Spleen (tissue), 11 donors: ENCODE data around the gene PRR16. TPM values are rescaled to one million over a fixed set of nuclear protein-coding genes. Genes with fewer than 3 reads are reported as not detected.
"Not testable (repeated sequence)": the region's sequence is repeated elsewhere in the genome, so short reads cannot be mapped to it uniquely, and the experiment has no call there.

Source experiments
- DNase-seq: peaks from one replicate; pipeline ENCODE4 v3.0.0-alpha.2; 2020
- H3K27ac ChIP-seq, 8 donors: fragments of 200-600 bp; sonication (generic) in 7 of 8; 1 replicate in 4 of 8; 2 replicates in 4 of 8; pipeline versions ENCODE4 v1.5.0 to v1.8.0; 2016 to 2021; ENCODE audit warnings: inconsistent platforms in 4 of 8, mild to moderate bottlenecking in 4 of 8, moderate library complexity in 1 of 8
- H3K27me3 ChIP-seq, 7 donors: fragments of 200-600 bp; sonication (generic) in 6 of 7; replicated peaks in 1 of 7; 1 replicate in 4 of 7; 2 replicates in 3 of 7; pipeline versions ENCODE4 v1.5.0 to v1.8.0; 2016 to 2021; ENCODE audit warnings: inconsistent platforms in 3 of 7, mild to moderate bottlenecking in 1 of 7
- H3K36me3 ChIP-seq, 6 donors: fragments of 200-600 bp; sonication (generic) in 5 of 6; 1 replicate in 4 of 6; 2 replicates in 2 of 6; pipeline versions ENCODE4 v1.5.0 to v1.8.0; 2016 to 2021; ENCODE audit warnings: inconsistent platforms in 2 of 6
- H3K4me1 ChIP-seq, 6 donors: fragments of 200-600 bp; sonication (generic) in 5 of 6; 1 replicate in 3 of 6; 2 replicates in 3 of 6; pipeline versions ENCODE4 v1.5.0 to v1.8.0; 2016 to 2021; ENCODE audit warnings: inconsistent platforms in 3 of 6
- H3K4me3 ChIP-seq, 8 donors: fragments of 200-600 bp; sonication (generic) in 7 of 8; 1 replicate in 4 of 8; 2 replicates in 4 of 8; pipeline versions ENCODE4 v1.5.0 to v1.8.0; 2016 to 2021; ENCODE audit warnings: inconsistent platforms in 4 of 8, mild to moderate bottlenecking in 4 of 8, moderate library complexity in 2 of 8
- H3K9me3 ChIP-seq, 8 donors: fragments of 200-600 bp; sonication (generic) in 7 of 8; 1 replicate in 4 of 8; 2 replicates in 4 of 8; pipeline versions ENCODE4 v1.5.0 to v1.8.0; 2016 to 2021; ENCODE audit warnings: inconsistent platforms in 4 of 8
- CTCF ChIP-seq, 11 experiments: fragments of 200-600 bp in 7 of 11; fragments of 450-650 bp in 4 of 11; sonication (generic) in 4 of 11; IDR thresholded peaks in 8 of 11; conservative IDR thresholded peaks in 3 of 11; 1 replicate in 7 of 11; 2 replicates in 4 of 11; pipeline versions ENCODE4 v1.4.0 to v1.8.0; 2016 to 2021; ENCODE audit warnings: antibody characterized with exemption in 11 of 11, inconsistent platforms in 4 of 11, mild to moderate bottlenecking in 1 of 11
- POLR2A ChIP-seq, 3 donors: fragments of 450-650 bp; IDR thresholded peaks; one replicate each; pipeline ENCODE4 v1.5.1; 2017; ENCODE audit warnings: antibody characterized with exemption in 3 of 3, mild to moderate bottlenecking in 1 of 3
- POLR2AphosphoS5 ChIP-seq, 3 donors: sonication (generic); formaldehyde crosslinking; IDR thresholded peaks; one replicate each; pipeline ENCODE4 v1.5.1; 2017; ENCODE audit warnings: antibody characterized with exemption in 3 of 3
- WGBS, 5 donors: extraction: QIAGEN DNeasy Blood & Tissue Kit in 3 of 5; methylation state at CpG; one replicate each; pipeline versions ENCODE4 v1.1.5 to v1.1.7; 2013 to 2018; 5-methylcytosine and 5-hydroxymethylcytosine counted together
- intact Hi-C: fragments of 100-400 bp; cut with DNase I; formaldehyde crosslinking; loops from one replicate; pipeline ENCODE4 v1.15.0; 2023; ENCODE audit warnings: low total_unique reads
- polyA plus RNA-seq, 3 donors: library from polyadenylated mRNA; stranded (reverse); fragments of 200-250 nt; gene quantifications; one replicate each; pipeline ENCODE4 v1.2.1, GENCODE V29; 2013
- total RNA-seq, 7 donors: library from RNA; depleted of rRNA in 3 of 7; stranded (reverse); fragments of >200 nt in 3 of 7; fragmentation: NEBNext Ultra II Directional in 4 of 7; extraction: Animal tissue kit (Norgen Biotek cat#: 25700) in 4 of 7; gene quantifications; one replicate each; pipeline versions ENCODE4 v1.1.0 to v1.2.1, GENCODE V29; 2016 to 2021
- donor health status: healthy with polysubstance abuse.
- donor health status: DM: no; HTN: no; CAD: no; lungs with moderate emphysema.
- donor health status: DM: no; HTN: no; CAD: no.
- donor health status: Bipolar disorder and iron deficiency.
- donor health status: healthy.
- donor health status: DM: no; HTN: no; CAD: no.
- donor health status: DM: yes; HTN: yes; CAD: no.

Gene PRR16
- total and polyA plus RNA-seq, 10 donors: 0.61 to 4.5 (median 2.1) TPM

GRCh38 chr5:120454094-120454798 is 9.9 kb upstream of the PRR16 start:
- no peak overlapping the region for H3K27ac ChIP-seq
- 65 to 85% (median 76%) methylated on average over 1 of the region's 1 CpG for WGBS, 5 donors

GRCh38 chr5:120456006-120456405 is 8.1 kb upstream of the PRR16 start:
- intact Hi-C loops: no loop called here
- no peak overlapping the region for H3K27ac ChIP-seq
- no peak overlapping the region for H3K4me3 ChIP-seq
- no peak for TF ChIP-seq POLR2A (IDR thresholded peaks at IDR 0.05)
- no peak for DNase-seq
- no peaks in the 10 kb centered on the region for H3K36me3 ChIP-seq
- peaks cover 0 to 4% (median 0%) of the 10 kb centered on the region in 6 donors for H3K4me1 ChIP-seq
- no peaks in the 10 kb centered on the region for H3K9me3 ChIP-seq
- 47 to 74% (median 59%) methylated on average over 3 of the region's 3 CpGs for WGBS, 5 donors
- H3K27me3 ChIP-seq: peaks cover 0 to under 1% (median 0%) of the 10 kb centered on the region in 7 donors

More at GRCh38 chr5:120454094-120454798, 9.9 kb upstream of the PRR16 start:
- H3K27me3 ChIP-seq: peaks cover 0 to 4% (median 0%) of the 10 kb centered on the region in 7 donors
- no peaks in the 10 kb centered on the region for H3K9me3 ChIP-seq
- no peak for DNase-seq
- no peak overlapping the region for H3K4me3 ChIP-seq
- intact Hi-C loops: no loop called here
- peaks cover 0 to 4% (median 0%) of the 10 kb centered on the region in 6 donors for H3K4me1 ChIP-seq
- no peaks in the 10 kb centered on the region for H3K36me3 ChIP-seq
- TF ChIP-seq CTCF (IDR thresholded peaks at IDR 0.05 in 8 of 11, conservative IDR thresholded peaks at IDR 0.05 in 3 of 11) (no peak), POLR2A (IDR thresholded peaks at IDR 0.05) (no peak), POLR2AphosphoS5 (IDR thresholded peaks at IDR 0.05) (no peak)

- Histone ChIP-seq H3K9me3 (no peaks in the 10 kb centered on the region), H3K27me3 (no peaks in the 10 kb centered on the region), H3K27ac (peak overlapping the region in 7 of 8 donors; percentile 27 to 84 (median 69)), H3K36me3 (no peaks in the 10 kb centered on the region), H3K4me1 (peaks cover 0 to 8% (median 3%) of the 10 kb centered on the region in 6 donors), H3K4me3 (peak overlapping the region; percentile 16 to 70 (median 35))
- TF ChIP-seq POLR2AphosphoS5 (IDR thresholded peaks at IDR 0.05) (peak in 2 of 3 donors; percentile 19 to 47), POLR2A (IDR thresholded peaks at IDR 0.05) (no peak), CTCF (IDR thresholded peaks at IDR 0.05 in 8 of 11, conservative IDR thresholded peaks at IDR 0.05 in 3 of 11) (peak; percentile 34 to 79 (median 68))
- intact Hi-C loops: no loop called here
- WGBS, 5 donors: 47 to 56% (median 48%) methylated on average over 20 of the region's 20 CpGs
- peak; percentile 88 for DNase-seq
Observed at GRCh38 chr5:120457839-120458507, 6.1 kb upstream of the PRR16 start.

GRCh38 chr5:120458508-120458847 is 5.6 kb upstream of the PRR16 start:
- intact Hi-C loops: not testable (repeated sequence)

More at GRCh38 chr5:120458508-120458847, 5.6 kb upstream of the PRR16 start:
- Histone ChIP-seq H3K27ac (peak overlapping the region in 7 of 8 donors; percentile 27 to 84 (median 69)), H3K4me3 (peak overlapping the region in 6 of 8 donors; percentile 19 to 70 (median 38)), H3K4me1 (peaks cover 0 to 13% (median 8%) of the 10 kb centered on the region in 6 donors)
- H3K27me3 ChIP-seq, H3K9me3 ChIP-seq, DNase-seq, H3K36me3 ChIP-seq: not testable (repeated sequence)
- peak in 3 of 11 experiments; percentile 6 to 10 (median 6) for TF ChIP-seq CTCF (IDR thresholded peaks at IDR 0.05 in 8 of 11, conservative IDR thresholded peaks at IDR 0.05 in 3 of 11)
- 49 to 68% (median 61%) methylated on average over 2 of the region's 2 CpGs for WGBS, 5 donors
